HepG2 (cell line): Measurements from ENCODE around the gene TOP3B. TPM values are rescaled to one million over a fixed set of nuclear protein-coding genes. Genes with fewer than 3 reads are reported as not detected.

Experiments
- ATAC-seq: fragments of 200-7000 bp; cut with Tn5 transposase; 3 replicates; pipeline ENCODE4 v1.9.1; 2020; ENCODE audit warnings: mild to moderate bottlenecking, moderate library complexity
- BruUV-seq: library from RNA; stranded (reverse); fragments of 400-500 nt; replicated peaks from 2 replicates; lab custom pipeline; 2021; lab: Mats Ljungman, UMichigan
- CTCF ChIA-PET: fragments of 300-600 bp; formaldehyde crosslinking; extraction: SDS; loops from one replicate; lab custom pipeline; 2021; ENCODE audit warnings: low total read pairs, inconsistent platforms, low intra/inter-chr PET ratio; lab: Yijun Ruan, JAX
- POLR2A ChIA-PET: fragments of 350-600 bp; sonication (Branson Sonifier 250); formaldehyde crosslinking; loops from one replicate; lab custom pipeline; 2020; ENCODE audit warnings: antibody characterized with exemption, inconsistent platforms; lab: Yijun Ruan, JAX
- DNase-seq: peaks from one replicate; pipeline ENCODE4 v3.0.0-alpha.2; 2015; ENCODE audit warnings: low spot score
- FAIRE-seq: peaks from 3 replicates; lab custom pipeline; 2011; peaks lifted over from hg19 to GRCh38; lab: Jason Lieb, UNC
- H2AFZ ChIP-seq: one replicate; pipeline ENCODE4 v1.6.1; 2011; ENCODE audit warnings: low read length, inconsistent platforms
- H3K27ac ChIP-seq: fragments of 300-600 bp; 3 replicates; pipeline ENCODE4 v1.8.0; 2011; ENCODE audit warnings: mixed run types, mild to moderate bottlenecking, mixed read lengths, low read length, inconsistent platforms; ENCODE audit not compliant: insufficient read depth; ENCODE audit errors: extremely low read length
- H3K27me3 ChIP-seq, 2 experiments: fragments of 200-600 bp in 1 of 2; 2 replicates in 1 of 2; 3 replicates in 1 of 2; pipeline versions ENCODE4 v1.6.0 to v1.8.0; 2011; ENCODE audit warnings: low read length in 2 of 2, mild to moderate bottlenecking in 2 of 2, moderate library complexity in 2 of 2, inconsistent platforms in 1 of 2; ENCODE audit not compliant: insufficient read depth in 2 of 2, control insufficient read depth in 1 of 2
- H3K36me3 ChIP-seq, 2 experiments: fragments of 200-600 bp in 1 of 2; replicated peaks in 1 of 2; 2 replicates in 1 of 2; 3 replicates in 1 of 2; pipeline versions ENCODE4 v1.5.1 to v1.8.0; 2011; ENCODE audit warnings: low read length in 2 of 2, inconsistent platforms in 1 of 2; ENCODE audit not compliant: insufficient read depth in 2 of 2, control insufficient read depth in 1 of 2
- H3K4me1 ChIP-seq: 2 replicates; pipeline ENCODE4 v1.5.1; 2012; ENCODE audit warnings: low read length, inconsistent platforms; ENCODE audit not compliant: insufficient read depth
- H3K4me2 ChIP-seq: 2 replicates; pipeline ENCODE4 v1.6.0; 2011; ENCODE audit warnings: low read depth, low read length, inconsistent platforms
- H3K4me3 ChIP-seq, 3 experiments: fragments of 200-600 bp in 1 of 3; sonication (generic), shearing (Covaris generic) in 1 of 3; replicated peaks in 1 of 3; 2 replicates each; pipeline ENCODE4 v1.5.1; 2011 to 2016; ENCODE audit warnings: low read length in 3 of 3, inconsistent platforms in 2 of 3, low read depth in 2 of 3, mild to moderate bottlenecking in 2 of 3, control low read depth in 1 of 3, mixed read lengths in 1 of 3; ENCODE audit not compliant: insufficient read depth in 1 of 3
- H3K79me2 ChIP-seq: one replicate; pipeline ENCODE4 v1.6.1; 2011; ENCODE audit warnings: low read length, inconsistent platforms; ENCODE audit not compliant: insufficient read depth
- H3K9ac ChIP-seq: 2 replicates; pipeline ENCODE4 v1.6.0; 2011; ENCODE audit warnings: mild to moderate bottlenecking, low read depth, low read length, inconsistent platforms; ENCODE audit not compliant: insufficient read depth
- H3K9me3 ChIP-seq: 2 replicates; pipeline ENCODE4 v1.5.1; 2012; ENCODE audit warnings: mild to moderate bottlenecking, low read length
- H4K20me1 ChIP-seq: 2 replicates; pipeline ENCODE4 v1.6.0; 2011; ENCODE audit warnings: inconsistent platforms, mild to moderate bottlenecking, low read length, moderate library complexity; ENCODE audit not compliant: insufficient read depth
- AHDC1 ChIP-seq: sonication (generic); formaldehyde crosslinking; IDR thresholded peaks from 2 replicates; pipeline ENCODE4 v1.5.1; 2020; ENCODE audit warnings: mild to moderate bottlenecking, missing genetic modification reagents, borderline replicate concordance
- ATM ChIP-seq: fragments of 450-650 bp; IDR thresholded peaks from 2 replicates; pipeline ENCODE4 v1.7.1; 2017; ENCODE audit warnings: mild to moderate bottlenecking, borderline replicate concordance
- BATF2 ChIP-seq: sonication (generic); formaldehyde crosslinking; IDR thresholded peaks from 2 replicates; pipeline ENCODE4 v1.8.0; 2022; ENCODE audit warnings: mild to moderate bottlenecking, missing genetic modification reagents, moderate library complexity
- DBP ChIP-seq: sonication (generic); formaldehyde crosslinking; IDR thresholded peaks from 2 replicates; pipeline ENCODE4 v1.4.0; 2020; ENCODE audit warnings: missing genetic modification reagents; ENCODE audit errors: not compliant biosample characterization
- EP300 ChIP-seq, 3 experiments: sonication (generic) in 1 of 3; formaldehyde crosslinking in 1 of 3; IDR thresholded peaks; 2 replicates each; pipeline versions ENCODE4 v1.5.1 to v1.6.1; 2011 to 2020; ENCODE audit warnings: low read depth in 2 of 3, low read length in 2 of 3, borderline replicate concordance in 1 of 3, improper control_type of control experiment in 1 of 3, mild to moderate bottlenecking in 1 of 3, missing genetic modification reagents in 1 of 3, moderate library complexity in 1 of 3
- KLF13 ChIP-seq: sonication (generic); formaldehyde crosslinking; IDR thresholded peaks from 2 replicates; pipeline ENCODE4 v1.4.0; 2020; ENCODE audit warnings: mild to moderate bottlenecking, missing genetic modification reagents
- RFX1 ChIP-seq: fragments of 450-650 bp; IDR thresholded peaks from 2 replicates; pipeline ENCODE4 v1.6.1; 2017
- ZSCAN30 ChIP-seq: sonication (generic); formaldehyde crosslinking; IDR thresholded peaks from 2 replicates; pipeline ENCODE4 v1.5.0; 2020; ENCODE audit warnings: mild to moderate bottlenecking, missing genetic modification reagents
- WGBS: methylation state at CpG from one replicate; pipeline ENCODE4 v1.1.6; 2017; ENCODE audit warnings: low lambda C conversion rate; 5-methylcytosine and 5-hydroxymethylcytosine counted together
- in situ Hi-C: cut with HindIII; loops from 2 replicates; pipeline ENCODE4 v1.10.0; 2017; ENCODE audit warnings: low pct_unique_long_range_greater_than_20kb; ENCODE audit not compliant: extremely low pct_ligation_motif_present
- intact Hi-C: fragments of 100-400 bp; cut with micrococcal nuclease; formaldehyde crosslinking; loops from one replicate; pipeline ENCODE4 v1.10.0; 2022; ENCODE audit not compliant: unreplicated experiment
- polyA plus RNA-seq, 8 experiments: library from polyadenylated mRNA; depleted of rRNA in 3 of 8; stranded (reverse) in 7 of 8; unstranded in 1 of 8; fragments of >200 nt; fragmentation: Illumina TruSeq in 4 of 8; extraction: Trizol in 4 of 8; gene quantifications; 2 replicates each; pipeline versions ENCODE4 v1.2.1 to v1.2.3, GENCODE V29; 2011 to 2016; ENCODE audit warnings: low read depth in 4 of 8, missing spikeins in 1 of 8, mixed read lengths in 1 of 8; ENCODE audit not compliant: insufficient read depth in 1 of 8
- total RNA-seq, 5 experiments: library from RNA; depleted of rRNA; stranded (reverse); fragments of >200 nt; fragmentation: Illumina TruSeq; extraction: Trizol; gene quantifications; 2 replicates each; pipeline ENCODE4 v1.2.3, GENCODE V29; 2016; ENCODE audit warnings: low read depth in 1 of 5

TOP3B gene
- total and polyA plus RNA-seq, 2 of the 13 experiments (the other 11 are each of a cell fraction or from before 2014, with no cell fraction given): 28.5 to 29.7 TPM

- TF ChIP-seq EP300 (IDR thresholded peaks at IDR 0.05; ENCODE audit: low read depth in 2 of 2, low read length in 2 of 2) (no peak), EP300 (CRISPR knock-in tag; IDR thresholded peaks at IDR 0.05; ENCODE audit: borderline replicate concordance) (no peak), KLF13 (no peak), RFX1 (no peak)
Observed at GRCh38 chr22:22006596-22006990, 24.0 kb upstream of the TOP3B start (continued).

GRCh38 chr22:22005945-22006595, 23.5 kb upstream of the TOP3B start:
- WGBS: 52% methylated on average over 5 of the region's 5 CpGs
- CTCF ChIA-PET: no interaction called here
- intact Hi-C loops: loop anchor here (2.0 kb wide), 1 partner anchor 55 kb away; no protein-coding TSS in a partner anchor
- no peak for FAIRE-seq
- no peaks in the 10 kb centered on the region for H3K9me3 ChIP-seq
- H3K4me2 ChIP-seq: no peak overlapping the region
- H3K9ac ChIP-seq: no peak overlapping the region
- BruUV-seq: no TSS peak
- POLR2A ChIA-PET: no interaction called here
- H3K4me3 ChIP-seq: no peak overlapping the region
- ATAC-seq: no peak
- no peaks in the 10 kb centered on the region for H3K79me2 ChIP-seq
- DNase-seq: no peak
- no peak overlapping the region for H3K27ac ChIP-seq
- no peaks in the 10 kb centered on the region for H4K20me1 ChIP-seq
- no peaks in the 10 kb centered on the region for H3K36me3 ChIP-seq
- no peak for TF ChIP-seq BATF2 (CRISPR knock-in tag)
- TF ChIP-seq AHDC1 (CRISPR knock-in tag): no peak
- TF ChIP-seq ATM: no peak
- TF ChIP-seq DBP (CRISPR knock-in tag): no peak
- TF ChIP-seq ZSCAN30 (CRISPR knock-in tag): no peak
- in situ Hi-C loops: no loop called here
- H3K27me3 ChIP-seq: peaks cover 0 to 14% of the 10 kb centered on the region in 2 experiments; a peak in 2 of 5 replicates
- H2AFZ ChIP-seq: no peak overlapping the region
- peaks cover 6% of the 10 kb centered on the region; the same call in 1 of the 2 replicates for H3K4me1 ChIP-seq
